Activated gamma-delta T cell treated with Interleukin-2 at 50 U/mL for 16 hours (primary cell): Measurements from ENCODE around the gene BSCL2.
"Not testable (repeated sequence)": the region's sequence is repeated elsewhere in the genome, so short reads cannot be mapped to it uniquely, and the experiment has no call there.

Source experiments
- DNase-seq: peaks from one replicate; pipeline ENCODE4 v3.0.0-alpha.2; 2020

Gene BSCL2

GRCh38 chr11:62707277-62707861 is at the start of gene BSCL2, which contains the start of gene GNG3:
Gene BSCL2, minus strand, starts transcription at chr11:62707424. Its CDS starts 229 bp downstream, at chr11:62707195.
Gene GNG3, plus strand, starts transcription at chr11:62707676. Its CDS starts 620 bp downstream, at chr11:62708296.
- no peak for DNase-seq

GRCh38 chr11:62755086-62755615 is 47.9 kb upstream of the BSCL2 start:
- no peak for DNase-seq

GRCh38 chr11:62753736-62754603 is 46.7 kb upstream of the BSCL2 start, which contains the start of gene ZBTB3:
Gene ZBTB3, minus strand, starts transcription at chr11:62754160. Its CDS starts 496 bp downstream, at chr11:62753664.
- DNase-seq: peak; percentile 96

- no peak for DNase-seq
Measured at GRCh38 chr11:62752994-62753735, 45.9 kb upstream of the BSCL2 start.

GRCh38 chr11:62752177-62752785 is 45.1 kb upstream of the BSCL2 start:
- DNase-seq: no peak

- DNase-seq: not testable (repeated sequence)
Measured at GRCh38 chr11:62749931-62750330, 42.7 kb upstream of the BSCL2 start.

GRCh38 chr11:62747475-62748160 is 40.4 kb upstream of the BSCL2 start:
- DNase-seq: no peak

GRCh38 chr11:62737196-62737595 is 30.0 kb upstream of the BSCL2 start:
- no peak for DNase-seq

GRCh38 chr11:62732830-62733229 is 25.6 kb upstream of the BSCL2 start:
- no peak for DNase-seq

- DNase-seq: not testable (repeated sequence)
Measured at GRCh38 chr11:62730076-62730475, 22.9 kb upstream of the BSCL2 start.

- peak; percentile 84 for DNase-seq
Measured at GRCh38 chr11:62728171-62728988, 21.2 kb upstream of the BSCL2 start, which contains the start of gene TTC9C. Gene TTC9C, plus strand, starts transcription at chr11:62728486. Its CDS starts 363 bp downstream, at chr11:62728849.

GRCh38 chr11:62727872-62728170 is 20.6 kb upstream of the BSCL2 start:
- DNase-seq: peak; percentile 80

- DNase-seq: peak; percentile 98
Measured at GRCh38 chr11:62727165-62727871, 20.1 kb upstream of the BSCL2 start, which contains the start of gene HNRNPUL2. Gene HNRNPUL2, minus strand, starts transcription at chr11:62727457. Its CDS starts 301 bp downstream, at chr11:62727156.

GRCh38 chr11:62726915-62727164 is 19.6 kb upstream of the BSCL2 start:
- no peak for DNase-seq

- DNase-seq: no peak
Measured at GRCh38 chr11:62726156-62726914, 19.1 kb upstream of the BSCL2 start.

- no peak for DNase-seq
Measured at GRCh38 chr11:62725646-62726045, 18.4 kb upstream of the BSCL2 start.

GRCh38 chr11:62724171-62724570 is 16.9 kb upstream of the BSCL2 start:
- DNase-seq: no peak

- no peak for DNase-seq
Measured at GRCh38 chr11:62721994-62722393, 14.8 kb upstream of the BSCL2 start.

- DNase-seq: no peak
Measured at GRCh38 chr11:62719302-62719978, 12.2 kb upstream of the BSCL2 start.
